Measurements from ENCODE around the gene GPR176. TPM values are rescaled to one million over a fixed set of nuclear protein-coding genes. Genes with fewer than 3 reads are reported as not detected.
"Not testable (repeated sequence)": the region's sequence is repeated elsewhere in the genome, so short reads cannot be mapped to it uniquely, and the experiment has no call there.

GPR176 gene
- total RNA-seq, 2 donors from 2014 or later, result 2.9 to 4.8 TPM

DNA sequence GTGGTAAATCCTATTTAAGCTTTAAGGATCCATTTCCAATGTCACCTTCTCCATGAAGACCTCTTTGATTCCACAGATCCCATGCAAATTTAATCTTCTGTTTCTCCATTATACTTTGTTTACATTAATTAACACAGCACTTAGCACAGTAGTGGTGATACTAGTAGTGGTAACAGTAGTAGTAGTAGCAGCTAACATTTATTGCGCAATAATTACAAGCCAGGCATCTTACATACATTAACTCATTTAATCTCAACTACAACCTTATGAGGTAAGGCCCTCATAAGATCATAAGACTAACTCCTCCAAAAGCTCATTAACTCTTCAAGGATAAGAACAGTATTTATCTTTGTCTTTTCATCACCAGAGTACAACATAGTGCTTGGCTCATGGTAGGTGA, 82.6 kb downstream of the GPR176 start:
- ATAC-seq (no peak), DNase-seq (no peak)
- intact Hi-C loops (cut with DNase I), result no loop called here

- intact Hi-C loops (cut with DNase I), result no loop called here
- no peak for DNase-seq
These were observed 84.5 kb downstream of the GPR176 start for GRCh38 chr15:39835550-39835949.

DNA sequence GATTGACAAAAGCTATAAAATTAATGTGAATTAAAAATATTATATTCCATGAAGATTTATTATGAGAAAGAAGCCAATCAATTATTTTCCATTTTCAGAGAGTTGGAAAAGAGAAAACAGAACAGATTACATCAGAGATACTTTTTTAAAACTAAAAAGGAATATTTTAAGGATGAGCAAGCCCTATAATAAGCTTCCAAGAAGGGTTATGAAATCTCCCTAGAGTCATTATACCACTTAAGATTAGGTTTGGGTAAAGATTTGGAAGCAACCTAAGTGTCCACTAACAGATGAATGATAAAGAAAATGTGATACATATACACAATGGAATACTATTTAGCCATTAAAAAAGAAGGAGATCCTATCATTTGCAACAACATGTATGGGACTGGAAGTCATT, 85.8 kb downstream of the GPR176 start:
- intact Hi-C loops (cut with DNase I), result no loop called here
- peak in 1 of 2 donors; percentile 66 for ATAC-seq
- no peak for DNase-seq

More at GRCh38 chr15:39835550-39835949, 84.5 kb downstream of the GPR176 start:
- ATAC-seq, result no peak

DNA sequence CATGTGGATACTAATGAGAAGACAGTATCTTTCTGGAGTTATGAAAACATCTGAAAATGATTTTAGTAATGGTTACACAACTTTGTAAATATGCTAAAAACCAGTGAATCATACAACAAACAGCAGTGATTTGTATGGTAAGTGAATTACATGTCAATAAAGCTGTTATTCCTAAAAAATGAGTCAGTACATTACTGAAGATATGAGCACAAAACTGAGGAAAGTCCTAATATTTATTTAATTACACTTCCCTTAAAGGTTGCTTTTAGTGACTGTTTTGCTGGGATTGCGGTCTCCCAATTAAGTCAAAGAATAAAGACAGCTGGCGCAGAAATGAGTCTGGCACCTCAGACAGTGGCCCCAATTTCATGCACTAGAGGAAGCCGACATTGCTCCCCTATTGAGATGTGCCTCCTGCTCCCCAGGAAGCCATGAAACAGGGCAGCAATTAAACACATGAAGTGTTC, 86.5 kb downstream of the GPR176 start:
- DNase-seq, result no peak
- intact Hi-C loops (cut with DNase I), result no loop called here
- ATAC-seq, result peak in 1 of 2 donors; percentile 75

GRCh38 chr15:39830166-39830565, 89.9 kb downstream of the GPR176 start:
- no peak for DNase-seq
- no peak for ATAC-seq
- intact Hi-C loops (cut with DNase I), result no loop called here

DNA sequence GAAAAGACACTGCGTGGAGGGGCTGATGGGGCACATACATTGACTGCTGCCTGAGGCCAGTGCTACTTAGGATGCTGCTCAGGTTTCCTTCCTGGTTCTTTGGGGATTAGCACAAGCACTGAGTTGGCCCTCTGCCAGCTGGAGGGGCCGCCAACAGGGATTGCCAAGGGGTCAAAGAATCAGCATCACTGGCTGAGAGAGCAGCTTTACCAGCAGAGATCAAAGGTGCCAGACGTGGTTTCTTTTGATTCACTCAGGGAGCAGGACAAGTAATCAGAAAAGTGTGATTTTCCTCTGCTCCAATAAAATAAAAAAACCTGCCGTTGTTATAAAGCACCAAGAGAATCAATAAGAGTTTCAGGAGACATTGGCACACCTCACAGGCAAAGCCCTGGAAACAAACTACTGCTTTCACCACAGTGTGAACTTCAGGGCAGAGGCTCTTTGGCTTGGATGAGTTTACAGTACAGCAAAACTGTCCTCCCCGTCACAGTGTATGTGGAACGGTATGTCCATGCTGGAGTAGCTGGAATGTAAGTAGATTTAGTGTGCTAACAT, 91.6 kb downstream of the GPR176 start:
- intact Hi-C loops (cut with DNase I), result no loop called here
- no peak for ATAC-seq
- peak; percentile 24 for DNase-seq

DNA sequence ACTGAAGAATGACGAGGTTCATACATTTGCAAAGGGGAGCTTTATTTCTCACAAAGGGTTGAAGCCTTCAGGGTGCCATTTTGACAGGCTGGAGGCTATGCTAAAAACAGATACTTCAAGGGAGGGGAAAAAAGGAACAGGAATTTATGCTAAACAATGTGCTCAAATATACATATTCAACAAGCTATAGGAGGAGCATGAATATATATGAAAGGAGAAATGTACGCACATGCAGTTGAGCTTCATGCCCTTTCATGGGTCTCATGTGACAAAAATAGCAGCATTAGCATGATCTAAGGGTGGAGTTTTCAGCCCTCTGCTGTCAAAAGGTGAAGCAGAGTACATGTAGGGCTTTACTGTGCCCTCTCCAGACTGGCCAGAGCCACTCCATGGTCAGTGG, 93.1 kb downstream of the GPR176 start:
- intact Hi-C loops (cut with DNase I), result no loop called here
- DNase-seq (no peak), ATAC-seq (no peak)

- intact Hi-C loops (cut with DNase I), result no loop called here
- ATAC-seq, result no peak
- DNase-seq, result no peak
These were observed 96.4 kb downstream of the GPR176 start for GRCh38 chr15:39823634-39824033.

DNA sequence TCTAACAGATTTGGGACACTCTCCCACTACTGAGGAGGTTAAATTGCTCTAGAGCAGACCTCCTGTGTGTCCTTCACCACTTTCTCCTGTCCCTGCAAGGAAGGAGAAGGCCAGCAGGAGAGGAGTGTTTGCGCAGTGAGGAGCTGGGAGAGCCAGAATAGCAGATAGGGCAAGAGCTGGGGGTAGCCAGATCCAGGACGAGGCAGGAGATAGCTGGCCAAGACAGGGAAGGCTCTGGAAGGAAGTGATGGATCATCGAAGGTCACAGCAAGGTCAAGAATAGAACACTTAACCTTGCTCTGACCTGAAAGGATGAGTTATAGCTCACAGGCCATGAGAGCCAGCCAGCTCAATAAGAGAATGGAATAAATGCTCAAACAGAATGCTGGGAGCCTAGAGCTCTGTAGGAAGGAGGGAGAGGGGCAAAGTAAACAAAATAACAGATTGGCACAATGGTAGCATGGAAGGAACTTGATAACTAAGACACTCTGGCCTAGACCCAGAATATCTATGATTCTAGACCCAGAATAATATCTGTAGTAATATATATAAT, 99.9 kb downstream of the GPR176 start:
- ATAC-seq (no peak), DNase-seq (no peak)
- intact Hi-C loops (cut with DNase I), result no loop called here

- DNase-seq (no peak), ATAC-seq (peak in 1 of 2 donors; percentile 27)
- intact Hi-C loops (cut with DNase I), result no loop called here
These were observed 100.5 kb downstream of the GPR176 start for GRCh38 chr15:39819533-39819932.

GRCh38 chr15:39817892-39818291, 102.2 kb downstream of the GPR176 start:
- no peak for ATAC-seq
- intact Hi-C loops (cut with DNase I), result no loop called here
- DNase-seq, result no peak

GRCh38 chr15:39814489-39814888, 105.6 kb downstream of the GPR176 start:
- DNase-seq (no peak), ATAC-seq (no peak)
- intact Hi-C loops (cut with DNase I), result no loop called here

DNA sequence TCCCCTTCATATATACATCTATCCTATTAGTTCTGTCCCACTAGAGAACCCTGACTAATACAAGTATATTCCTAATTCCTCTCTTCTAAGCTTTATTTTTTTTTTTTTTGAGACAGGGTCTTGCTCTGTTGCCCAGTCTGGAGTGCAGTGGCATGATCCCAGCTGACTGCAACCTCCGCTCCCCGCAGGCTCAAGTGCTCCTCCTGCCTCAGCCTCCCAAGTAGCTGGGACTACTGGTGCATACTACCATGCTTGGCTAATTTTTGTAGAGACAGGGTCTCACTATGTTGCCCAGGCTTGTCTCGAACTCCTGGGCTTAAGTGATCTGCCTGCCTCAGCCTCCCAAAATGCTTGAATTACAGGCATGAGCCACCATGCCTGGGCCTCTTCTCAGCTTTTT, 107.4 kb downstream of the GPR176 start:
- ATAC-seq; intact Hi-C loops (cut with DNase I); DNase-seq: not testable (repeated sequence)

DNA sequence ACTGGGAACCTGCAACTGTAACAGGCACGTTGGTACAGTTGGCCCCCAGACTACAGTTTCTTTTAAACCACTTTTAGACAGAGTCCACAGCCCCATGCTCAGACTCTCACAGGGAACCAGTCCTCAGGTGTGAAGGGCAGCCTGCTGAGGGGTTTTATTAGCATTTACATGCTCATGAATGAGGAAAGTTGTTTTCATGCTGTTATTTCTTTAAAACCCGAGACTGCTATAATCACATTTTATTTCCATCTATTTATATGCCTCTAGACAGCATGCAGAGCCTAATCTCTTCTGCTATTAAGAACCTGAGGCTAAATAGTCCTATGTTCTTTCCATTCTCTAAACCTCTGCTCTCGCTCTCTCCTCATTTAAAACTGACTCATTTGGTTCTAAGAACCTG, 111.2 kb downstream of the GPR176 start:
- intact Hi-C loops (cut with DNase I), result loop anchor here in 1 of 2 donors (10.0 kb wide), 1 partner anchor 46 kb away; no protein-coding TSS in a partner anchor
- DNase-seq, result no peak
- no peak for ATAC-seq

DNA sequence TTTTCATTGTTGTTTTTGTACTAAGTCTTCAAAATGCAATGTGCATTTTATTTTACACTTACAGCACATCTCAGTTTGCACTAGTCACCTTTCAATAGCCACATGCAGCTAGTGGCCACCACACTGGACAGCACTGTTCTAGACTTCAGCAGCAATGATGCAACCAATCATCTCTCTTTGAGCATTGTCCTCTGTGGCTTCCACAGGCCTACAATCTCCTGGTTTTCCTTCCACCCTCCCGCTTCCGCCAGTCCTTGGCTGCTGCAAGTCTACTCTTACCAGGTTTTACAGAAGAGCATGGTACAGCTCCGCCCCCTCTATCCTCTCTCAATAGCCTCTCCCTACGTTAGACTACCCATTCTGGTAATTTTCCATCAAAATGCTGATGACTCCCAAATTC, 112.3 kb downstream of the GPR176 start:
- ATAC-seq (no peak), DNase-seq (no peak)
- intact Hi-C loops (cut with DNase I), result loop anchor here in 1 of 2 donors (10.0 kb wide), 1 partner anchor 47 kb away; no protein-coding TSS in a partner anchor

DNA sequence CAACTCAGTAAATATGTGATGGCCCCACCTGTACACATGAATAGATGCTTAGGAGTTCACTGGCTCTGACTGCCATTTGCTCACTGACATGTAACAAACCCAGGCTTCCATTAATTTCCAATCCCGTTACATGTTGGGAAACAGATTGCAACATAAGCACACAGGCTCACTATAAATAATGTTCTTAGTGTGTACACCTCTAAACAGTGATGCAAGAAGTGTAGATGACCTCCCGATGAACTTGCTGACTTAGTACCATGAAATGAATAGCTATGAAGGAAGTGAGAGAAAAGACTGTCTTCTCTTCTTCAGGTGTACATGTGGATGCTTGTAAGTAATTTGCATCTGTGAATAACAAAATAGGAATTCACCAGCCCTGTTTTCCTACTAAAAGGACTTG, 116.0 kb downstream of the GPR176 start:
- DNase-seq, result no peak
- intact Hi-C loops (cut with DNase I), result loop anchor here in 1 of 2 donors (10.0 kb wide), 1 partner anchor 51 kb away; no protein-coding TSS in a partner anchor
- peak in 1 of 2 donors; percentile 58 for ATAC-seq

- ATAC-seq (no peak), DNase-seq (no peak)
- intact Hi-C loops (cut with DNase I), result loop anchor here in 1 of 2 donors (10.0 kb wide), 1 partner anchor 52 kb away; no protein-coding TSS in a partner anchor
These were observed 117.0 kb downstream of the GPR176 start for GRCh38 chr15:39803016-39803415.

- no peak for ATAC-seq
- DNase-seq, result no peak
- intact Hi-C loops (cut with DNase I), result loop anchor here in 1 of 2 donors (10.0 kb wide), 1 partner anchor 53 kb away; no protein-coding TSS in a partner anchor
These were observed 118.3 kb downstream of the GPR176 start for GRCh38 chr15:39801641-39802309.

DNA sequence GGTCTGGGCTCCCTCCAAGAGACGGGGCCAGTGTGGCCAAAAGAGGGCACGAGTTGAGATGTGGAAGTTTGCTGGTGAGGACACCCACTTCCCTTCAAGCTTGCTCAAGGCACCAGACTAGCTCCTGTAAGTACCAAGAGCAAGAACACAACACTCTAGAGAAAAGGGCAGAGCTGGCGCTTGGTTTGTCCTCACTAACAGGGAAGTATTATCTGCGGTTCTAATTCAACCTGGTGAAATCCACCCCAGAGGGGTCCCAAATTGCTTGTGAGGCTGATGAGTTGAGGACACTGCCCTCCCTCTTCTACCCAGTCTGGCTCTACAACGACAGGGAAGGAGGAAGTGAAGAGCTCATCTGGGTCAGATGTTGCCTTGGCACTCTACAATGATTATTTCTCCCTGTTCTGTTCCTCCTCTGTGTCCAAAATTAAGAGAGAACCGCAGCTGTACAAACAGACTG, 120.5 kb downstream of the GPR176 start:
- intact Hi-C loops (cut with DNase I), result loop anchor here (10.0 kb wide), 2 partner anchors 55 to 75 kb away; no protein-coding TSS in a partner anchor
- ATAC-seq (peak in 1 of 2 donors; percentile 45), DNase-seq (no peak)

DNA sequence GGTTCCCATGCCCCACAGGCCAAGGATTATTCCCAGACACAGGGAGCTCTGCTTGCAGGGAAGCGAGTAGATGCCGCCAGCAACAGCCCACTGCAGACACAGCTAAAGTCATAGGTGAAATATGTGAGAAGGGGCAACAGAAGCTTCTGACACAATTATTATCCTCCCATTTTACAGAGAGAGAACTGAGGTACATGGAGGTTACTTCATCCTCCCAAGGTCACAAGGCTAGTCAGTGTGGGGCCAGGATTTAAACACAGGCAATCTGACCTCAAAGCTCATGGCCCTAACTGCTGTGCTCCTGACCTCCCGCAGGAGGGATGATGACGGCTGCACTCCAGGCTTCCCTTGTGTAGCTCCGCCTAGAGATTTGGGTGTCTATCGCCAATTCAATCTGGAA, 121.7 kb downstream of the GPR176 start:
- no peak for DNase-seq
- intact Hi-C loops (cut with DNase I), result loop anchor here in 1 of 2 donors (10.0 kb wide), 1 partner anchor 76 kb away; no protein-coding TSS in a partner anchor
- no peak for ATAC-seq

Data from left cardiac atrium (tissue), 4 donors.